Neural cell (in vitro differentiated cells): ENCODE data around the gene TELO2.

Experiments used
- CTCF ChIP-seq: fragments of 450-650 bp; IDR thresholded peaks from 2 replicates; pipeline ENCODE4 v1.5.1; 2014; ENCODE audit warnings: antibody characterized with exemption, mild to moderate bottlenecking, moderate library complexity; ENCODE audit not compliant: poor library complexity, severe bottlenecking
- EP300 ChIP-seq: fragments of 450-650 bp; conservative IDR thresholded peaks from 2 replicates; pipeline ENCODE4 v1.6.1; 2014; ENCODE audit warnings: antibody characterized with exemption, mild to moderate bottlenecking, moderate library complexity; ENCODE audit not compliant: poor library complexity, severe bottlenecking
- EZH2 ChIP-seq: fragments of 200-600, 300-800 bp; shearing (Covaris generic), sonication (generic); IDR thresholded peaks from 2 replicates; pipeline ENCODE4 v1.6.1; 2014; ENCODE audit warnings: antibody characterized with exemption, low read length, borderline replicate concordance, mild to moderate bottlenecking; ENCODE audit not compliant: insufficient read depth, poor library complexity, severe bottlenecking
- MXI1 ChIP-seq: fragments of 450-650 bp; conservative IDR thresholded peaks from 2 replicates; pipeline ENCODE4 v1.6.1; 2014; ENCODE audit warnings: antibody characterized with exemption, mild to moderate bottlenecking; ENCODE audit not compliant: poor library complexity, severe bottlenecking
- POLR2AphosphoS5 ChIP-seq: IDR thresholded peaks from 2 replicates; pipeline ENCODE4 v1.6.1; 2012
- REST ChIP-seq: IDR thresholded peaks from 2 replicates; pipeline ENCODE4 v1.6.1; 2012; ENCODE audit warnings: borderline replicate concordance
- SMC3 ChIP-seq: fragments of 450-650 bp; conservative IDR thresholded peaks from 2 replicates; pipeline ENCODE4 v1.6.1; 2014; ENCODE audit warnings: antibody characterized with exemption, mild to moderate bottlenecking, moderate library complexity; ENCODE audit not compliant: poor library complexity
- TAF1 ChIP-seq: IDR thresholded peaks from 2 replicates; pipeline ENCODE4 v1.6.1; 2012; ENCODE audit warnings: low read depth

GRCh38 chr16:1508494-1509187 is 15.5 kb downstream of the TELO2 start:
- no peak for TF ChIP-seq CTCF
- TF ChIP-seq EZH2 = no peak
- TF ChIP-seq REST = no peak
- TF ChIP-seq TAF1 = no peak
- no peak for TF ChIP-seq SMC3
- no peak for TF ChIP-seq POLR2AphosphoS5
- no peak for TF ChIP-seq EP300
- no peak for TF ChIP-seq MXI1
